Esophagus muscularis mucosa (tissue), 4 donors: ENCODE measurements around the gene SHANK3.

Source experiments
- CTCF ChIP-seq, 3 experiments: fragments of 200-600 bp in 2 of 3; fragments of 450-650 bp in 1 of 3; sonication (generic) in 2 of 3; IDR thresholded peaks; one replicate each; pipeline ENCODE4 v1.5.1; 2017 to 2019; ENCODE audit warnings: antibody characterized with exemption in 3 of 3, mild to moderate bottlenecking in 2 of 3, moderate library complexity in 1 of 3
- EP300 ChIP-seq: sonication (generic); formaldehyde crosslinking; IDR thresholded peaks from one replicate; pipeline ENCODE4 v1.6.1; 2017; ENCODE audit warnings: antibody characterized with exemption
- POLR2A ChIP-seq: fragments of 450-650 bp; IDR thresholded peaks from one replicate; pipeline ENCODE4 v1.6.1; 2017; ENCODE audit warnings: antibody characterized with exemption, moderate library complexity, mild to moderate bottlenecking, low read depth
- POLR2AphosphoS5 ChIP-seq, 2 donors: sonication (generic); formaldehyde crosslinking; IDR thresholded peaks; one replicate each; pipeline ENCODE4 v1.6.1; 2017; ENCODE audit warnings: antibody characterized with exemption in 2 of 2

DNA sequence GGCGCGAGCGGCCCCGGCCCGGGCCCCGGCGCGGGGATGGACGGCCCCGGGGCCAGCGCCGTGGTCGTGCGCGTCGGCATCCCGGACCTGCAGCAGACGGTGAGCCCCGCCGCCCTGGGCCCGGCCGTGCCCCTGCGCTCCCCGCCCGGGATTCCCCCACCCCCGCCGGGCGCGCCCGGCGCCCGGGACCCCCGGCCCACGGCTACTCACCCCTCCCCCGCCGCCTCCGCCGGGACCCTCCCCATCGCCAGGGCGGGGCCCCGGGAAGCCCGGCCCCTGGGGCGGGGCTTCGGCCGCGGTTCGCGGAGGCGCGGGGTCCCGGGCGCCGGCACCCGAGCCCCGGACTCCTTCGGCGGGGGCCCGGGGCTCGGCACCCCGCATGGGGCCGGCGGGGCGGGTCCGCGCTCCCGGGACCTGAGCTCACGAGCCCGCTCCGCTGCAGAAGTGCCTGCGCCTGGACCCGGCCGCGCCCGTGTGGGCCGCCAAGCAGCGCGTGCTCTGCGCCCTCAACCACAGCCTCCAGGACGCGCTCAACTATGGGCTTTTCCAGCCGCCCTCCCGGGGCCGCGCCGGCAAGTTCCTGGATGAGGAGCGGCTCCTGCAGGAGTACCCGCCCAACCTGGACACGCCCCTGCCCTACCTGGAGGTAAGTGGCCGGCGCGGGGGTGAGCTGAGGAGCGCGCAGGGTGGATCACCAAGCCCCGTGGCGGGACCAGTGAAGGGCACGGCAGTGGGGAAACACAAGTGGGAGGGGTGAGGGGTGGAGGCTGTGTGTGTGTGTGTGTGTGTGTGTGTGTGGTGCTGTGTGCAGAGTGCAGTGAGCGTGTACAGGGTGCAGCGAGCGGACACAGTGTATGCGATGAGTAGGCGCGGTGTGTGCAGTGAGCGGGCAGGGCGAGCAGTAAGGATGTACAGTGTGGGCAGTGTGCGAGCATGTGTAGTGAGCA lies 2.3 kb downstream of the SHANK3 start:
- TF ChIP-seq CTCF (IDR thresholded peaks at IDR 0.05) = no peak
- TF ChIP-seq POLR2AphosphoS5 (IDR thresholded peaks at IDR 0.05) = no peak
- TF ChIP-seq POLR2A = no peak
- TF ChIP-seq EP300 = no peak
